T-helper 1 cell treated with Interleukin-12 subunit alpha and Interleukin-12 subunit beta and Interleukin-4 antibody, amounts not matched to agents 30 ng/mL and 1 ng/mL, for 36 hours (primary cell): ENCODE results near the gene ESPNL. TPM values are rescaled to one million over a fixed set of nuclear protein-coding genes. Genes with fewer than 3 reads are reported as not detected.
"Not testable (repeated sequence)": the region's sequence is repeated elsewhere in the genome, so short reads cannot be mapped to it uniquely, and the experiment has no call there.

Experiments
- intact Hi-C: fragments of 100-400 bp; cut with micrococcal nuclease; formaldehyde crosslinking; loops from one replicate; pipeline ENCODE4 v1.15.1; 2024
- total RNA-seq: library from RNA; stranded (reverse); gene quantifications from 2 replicates; pipeline ENCODE4 v1.2.3, GENCODE V29; 2022

ESPNL gene
- total RNA-seq, 1 donor from 2014 or later, result 0.15 TPM

GRCh38 chr2:238114331-238114841 is 14.2 kb downstream of the ESPNL start:
- intact Hi-C loops, result no loop called here

GRCh38 chr2:238114851-238115660 is 14.9 kb downstream of the ESPNL start:
- intact Hi-C loops, result no loop called here

GRCh38 chr2:238115709-238116108 is 15.6 kb downstream of the ESPNL start:
- intact Hi-C loops, result not testable (repeated sequence)

GRCh38 chr2:238116298-238117198 is 16.4 kb downstream of the ESPNL start:
- intact Hi-C loops, result no loop called here

- intact Hi-C loops, result no loop called here
Observed at GRCh38 chr2:238117199-238118154, 17.3 kb downstream of the ESPNL start.

GRCh38 chr2:238119756-238120462 is 19.8 kb downstream of the ESPNL start:
- intact Hi-C loops, result no loop called here

- intact Hi-C loops, result no loop called here
Observed at GRCh38 chr2:238120463-238121298, 20.5 kb downstream of the ESPNL start.

- intact Hi-C loops, result no loop called here
Observed at GRCh38 chr2:238121511-238122286, 21.6 kb downstream of the ESPNL start.

GRCh38 chr2:238122287-238123217 is 22.4 kb downstream of the ESPNL start:
- intact Hi-C loops, result no loop called here

- intact Hi-C loops, result no loop called here
Observed at GRCh38 chr2:238123218-238123971, 23.3 kb downstream of the ESPNL start.

GRCh38 chr2:238123991-238124470 is 23.9 kb downstream of the ESPNL start:
- intact Hi-C loops, result no loop called here

GRCh38 chr2:238124488-238125126 is 24.5 kb downstream of the ESPNL start:
- intact Hi-C loops, result no loop called here

- intact Hi-C loops, result no loop called here
Observed at GRCh38 chr2:238125127-238125885, 25.2 kb downstream of the ESPNL start.

- intact Hi-C loops, result no loop called here
Observed at GRCh38 chr2:238126338-238126737, 26.2 kb downstream of the ESPNL start.

GRCh38 chr2:238126775-238127164 is 26.6 kb downstream of the ESPNL start:
- intact Hi-C loops, result no loop called here
